ENCODE results near the gene PRSS2.
"Not testable (repeated sequence)": the region's sequence is repeated elsewhere in the genome, so short reads cannot be mapped to it uniquely, and the experiment has no call there.

PRSS2 gene

DNA sequence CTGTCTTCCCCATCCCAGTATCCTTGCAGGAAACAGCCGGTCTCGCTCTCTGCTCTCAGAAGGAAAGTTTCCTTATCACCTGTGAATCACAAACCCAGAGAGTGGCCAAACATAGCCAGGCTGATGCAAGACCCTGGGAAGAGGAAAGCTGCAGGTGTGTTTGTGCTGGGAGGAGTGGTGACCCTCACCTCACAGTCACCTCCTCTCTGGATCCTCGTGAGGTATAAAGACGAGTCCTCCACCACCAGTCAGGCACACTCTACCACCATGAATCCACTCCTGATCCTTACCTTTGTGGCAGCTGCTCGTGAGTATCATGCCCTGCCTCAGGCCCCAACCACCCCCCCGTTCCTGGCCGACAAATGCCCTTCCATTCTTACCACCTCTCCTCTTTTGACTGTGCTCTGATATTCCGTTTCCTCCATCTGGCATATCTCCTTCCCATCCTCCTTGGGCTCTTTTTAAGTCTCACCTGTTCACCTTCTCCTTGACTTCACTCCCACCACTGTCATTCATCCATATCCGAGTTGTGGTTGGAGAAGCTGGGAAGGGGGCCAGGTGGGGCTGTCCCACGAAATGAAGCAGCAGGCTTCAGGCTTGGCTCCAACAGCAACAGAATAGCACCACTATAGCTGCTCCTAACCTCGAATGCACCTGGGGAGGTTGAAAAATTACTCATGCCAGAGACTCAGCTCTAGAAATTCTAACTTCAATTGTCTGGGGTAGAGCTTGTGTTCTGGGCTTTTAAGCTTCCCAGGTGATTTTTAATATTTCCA lies 21.4 kb upstream of the PRSS2 start, which contains the start of gene PRSS1:
TSS of gene PRSS1 (plus strand) at position 255 of the 776 bp plus-strand sequence. CDS start at position 268, 13 bp downstream.
- no peaks in the 10 kb centered on the region for H4K20me1 ChIP-seq (ENCODE audit: control insufficient read depth, insufficient read depth, low read depth, low read length)
- H3K79me2 ChIP-seq (ENCODE audit: control insufficient read depth, low read length) = no peaks in the 10 kb centered on the region
- H3K27me3 ChIP-seq (ENCODE audit: control insufficient read depth, low read length) = no peaks in the 10 kb centered on the region
- no peak within 1 kb of the TSS for H3K4me3 ChIP-seq (ENCODE audit: low read length)
- no peaks in the 10 kb centered on the region for H3K9me2 ChIP-seq (replicated peaks; ENCODE audit: control insufficient read depth, low read length)
- no peaks in the 10 kb centered on the region for H3K9me3 ChIP-seq (ENCODE audit: control insufficient read depth, insufficient read depth, low read length)
- no peak within 1 kb of the TSS for H3K27ac ChIP-seq (ENCODE audit: low read depth, low read length)
- TF ChIP-seq, protein P1, sequence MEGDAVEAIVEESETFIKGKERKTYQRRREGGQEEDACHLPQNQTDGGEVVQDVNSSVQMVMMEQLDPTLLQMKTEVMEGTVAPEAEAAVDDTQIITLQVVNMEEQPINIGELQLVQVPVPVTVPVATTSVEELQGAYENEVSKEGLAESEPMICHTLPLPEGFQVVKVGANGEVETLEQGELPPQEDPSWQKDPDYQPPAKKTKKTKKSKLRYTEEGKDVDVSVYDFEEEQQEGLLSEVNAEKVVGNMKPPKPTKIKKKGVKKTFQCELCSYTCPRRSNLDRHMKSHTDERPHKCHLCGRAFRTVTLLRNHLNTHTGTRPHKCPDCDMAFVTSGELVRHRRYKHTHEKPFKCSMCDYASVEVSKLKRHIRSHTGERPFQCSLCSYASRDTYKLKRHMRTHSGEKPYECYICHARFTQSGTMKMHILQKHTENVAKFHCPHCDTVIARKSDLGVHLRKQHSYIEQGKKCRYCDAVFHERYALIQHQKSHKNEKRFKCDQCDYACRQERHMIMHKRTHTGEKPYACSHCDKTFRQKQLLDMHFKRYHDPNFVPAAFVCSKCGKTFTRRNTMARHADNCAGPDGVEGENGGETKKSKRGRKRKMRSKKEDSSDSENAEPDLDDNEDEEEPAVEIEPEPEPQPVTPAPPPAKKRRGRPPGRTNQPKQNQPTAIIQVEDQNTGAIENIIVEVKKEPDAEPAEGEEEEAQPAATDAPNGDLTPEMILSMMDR (IDR thresholded peaks at IDR 0.05; ENCODE audit: low read depth, low read length, poor library complexity, severe bottlenecking) = no peak
- TF ChIP-seq EZH2phosphoT487 (IDR thresholded peaks at IDR 0.05; ENCODE audit: borderline replicate concordance, low read length) = no peak
- no peak within 1 kb of the TSS for H3K4me2 ChIP-seq (ENCODE audit: low read length)
- H3K36me3 ChIP-seq (ENCODE audit: control insufficient read depth, low read length) = no peaks in the 10 kb centered on the region
- no peaks in the 10 kb centered on the region for H3K4me1 ChIP-seq (ENCODE audit: control insufficient read depth, low read length)
- no peaks in the 10 kb centered on the region for H3F3A ChIP-seq (ENCODE audit: control insufficient read depth, insufficient read depth)

DNA sequence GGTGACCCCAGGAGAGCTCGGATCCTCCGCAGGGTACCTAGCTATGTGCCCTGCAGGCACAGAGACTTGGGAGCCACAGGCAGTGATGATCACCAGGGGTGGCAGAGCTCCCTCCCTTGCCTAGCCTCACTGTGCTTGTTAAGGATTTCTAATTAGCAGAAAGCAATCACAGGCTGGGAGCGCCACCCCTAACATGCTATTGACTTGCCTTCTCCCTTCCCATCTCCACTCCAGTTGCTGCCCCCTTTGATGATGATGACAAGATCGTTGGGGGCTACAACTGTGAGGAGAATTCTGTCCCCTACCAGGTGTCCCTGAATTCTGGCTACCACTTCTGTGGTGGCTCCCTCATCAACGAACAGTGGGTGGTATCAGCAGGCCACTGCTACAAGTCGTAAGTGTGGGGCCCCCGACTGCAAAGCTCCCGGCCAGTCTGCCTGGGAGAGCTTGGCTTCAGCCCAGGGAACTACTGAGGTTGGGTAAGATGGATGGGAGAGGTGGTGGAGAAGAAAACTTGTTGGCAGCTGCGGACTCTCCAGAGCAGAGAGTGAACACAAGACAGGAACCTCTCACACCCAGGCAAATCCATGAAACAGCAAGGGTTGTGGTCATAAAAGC lies 20.3 kb upstream of the PRSS2 start:
- TF ChIP-seq, protein P1 (IDR thresholded peaks at IDR 0.05; ENCODE audit: low read depth, low read length, poor library complexity, severe bottlenecking) = no peak
- no peak for TF ChIP-seq EZH2phosphoT487 (IDR thresholded peaks at IDR 0.05; ENCODE audit: borderline replicate concordance, low read length)
- Histone ChIP-seq H3F3A (ENCODE audit: control insufficient read depth, insufficient read depth) (no peaks in the 10 kb centered on the region), H3K9me2 (replicated peaks; ENCODE audit: control insufficient read depth, low read length) (no peaks in the 10 kb centered on the region), H3K4me2 (ENCODE audit: low read length) (no peak overlapping the region), H3K4me1 (ENCODE audit: control insufficient read depth, low read length) (no peaks in the 10 kb centered on the region), H3K36me3 (ENCODE audit: control insufficient read depth, low read length) (no peaks in the 10 kb centered on the region), H3K27me3 (ENCODE audit: control insufficient read depth, low read length) (no peaks in the 10 kb centered on the region), H4K20me1 (ENCODE audit: control insufficient read depth, insufficient read depth, low read depth, low read length) (no peaks in the 10 kb centered on the region), H3K4me3 (ENCODE audit: low read length) (no peak overlapping the region), H3K27ac (ENCODE audit: low read depth, low read length) (no peak overlapping the region), H3K79me2 (ENCODE audit: control insufficient read depth, low read length) (no peaks in the 10 kb centered on the region), H3K9me3 (ENCODE audit: control insufficient read depth, insufficient read depth, low read length) (no peaks in the 10 kb centered on the region)

DNA sequence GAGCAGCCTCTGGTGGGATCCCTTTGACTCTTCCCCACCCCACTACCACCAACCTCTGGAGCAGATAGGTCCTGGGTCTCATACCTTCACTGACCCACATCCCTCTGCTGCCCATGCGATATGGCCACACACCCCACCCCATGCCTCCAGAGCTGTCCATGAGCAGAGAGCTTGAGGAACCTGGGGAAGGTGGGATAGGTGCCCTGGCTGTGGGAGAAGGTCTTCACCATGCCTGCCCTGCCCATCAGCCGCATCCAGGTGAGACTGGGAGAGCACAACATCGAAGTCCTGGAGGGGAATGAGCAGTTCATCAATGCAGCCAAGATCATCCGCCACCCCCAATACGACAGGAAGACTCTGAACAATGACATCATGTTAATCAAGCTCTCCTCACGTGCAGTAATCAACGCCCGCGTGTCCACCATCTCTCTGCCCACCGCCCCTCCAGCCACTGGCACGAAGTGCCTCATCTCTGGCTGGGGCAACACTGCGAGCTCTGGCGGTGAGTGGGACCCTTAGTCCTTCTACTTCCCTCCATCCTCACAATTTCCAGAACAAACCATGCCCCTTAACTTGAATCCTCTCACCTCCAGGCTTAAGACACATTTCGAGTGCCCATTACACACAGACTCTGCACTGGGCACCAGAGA lies 19.1 kb upstream of the PRSS2 start:
- H3K79me2 ChIP-seq (ENCODE audit: control insufficient read depth, low read length); H3K4me2 ChIP-seq (ENCODE audit: low read length); H3K9me2 ChIP-seq (replicated peaks; ENCODE audit: control insufficient read depth, low read length); H3K4me3 ChIP-seq (ENCODE audit: low read length); H3F3A ChIP-seq (ENCODE audit: control insufficient read depth, insufficient read depth); H4K20me1 ChIP-seq (ENCODE audit: control insufficient read depth, insufficient read depth, low read depth, low read length); H3K4me1 ChIP-seq (ENCODE audit: control insufficient read depth, low read length); H3K27ac ChIP-seq (ENCODE audit: low read depth, low read length); H3K36me3 ChIP-seq (ENCODE audit: control insufficient read depth, low read length); H3K9me3 ChIP-seq (ENCODE audit: control insufficient read depth, insufficient read depth, low read length); H3K27me3 ChIP-seq (ENCODE audit: control insufficient read depth, low read length): not testable (repeated sequence)
